Cardiac septum (tissue), 1 donor: ENCODE measurements around the gene LVRN. TPM values are rescaled to one million over a fixed set of nuclear protein-coding genes. Genes with fewer than 3 reads are reported as not detected.

Source experiments
- DNase-seq: peaks from one replicate; pipeline ENCODE4 v3.0.0-alpha.2; 2020; ENCODE audit warnings: low spot score
- intact Hi-C: fragments of 100-400 bp; cut with DNase I; formaldehyde crosslinking; loops from one replicate; pipeline ENCODE4 v1.14.0; 2022
- total RNA-seq: library from RNA; stranded (reverse); fragmentation: NEBNext Ultra II Directional; extraction: Animal tissue kit (Norgen Biotek cat#: 25700); gene quantifications from one replicate; pipeline ENCODE4 v1.2.1, GENCODE V29; 2021
- donor health status: DM: no; HTN: no; CAD: no.

The LVRN gene
- total RNA-seq, 1 donor from 2014 or later = 0.27 TPM

- intact Hi-C loops = no loop called here
- no peak for DNase-seq
Measured at GRCh38 chr5:116011046-116011445, 48.8 kb downstream of the LVRN start.

GRCh38 chr5:116013207-116013785, 51.0 kb downstream of the LVRN start:
- no peak for DNase-seq
- intact Hi-C loops = no loop called here

GRCh38 chr5:116013936-116014335, 51.7 kb downstream of the LVRN start:
- intact Hi-C loops = no loop called here
- no peak for DNase-seq

GRCh38 chr5:116023619-116024018, 61.3 kb downstream of the LVRN start:
- intact Hi-C loops = no loop called here
- DNase-seq = no peak

- intact Hi-C loops = no loop called here
- no peak for DNase-seq
Measured at GRCh38 chr5:116025866-116026265, 63.6 kb downstream of the LVRN start.

GRCh38 chr5:116032094-116032517, 69.8 kb downstream of the LVRN start, which contains the start of gene ARL14EPL:
Gene ARL14EPL (plus strand): TSS chr5:116032472. CDS start chr5:116051466, 18,994 bp downstream.
- intact Hi-C loops = no loop called here
- no peak for DNase-seq

GRCh38 chr5:116032991-116033390, 70.7 kb downstream of the LVRN start:
- intact Hi-C loops = no loop called here

GRCh38 chr5:116035123-116035522, 72.8 kb downstream of the LVRN start:
- no peak for DNase-seq
- intact Hi-C loops = no loop called here

More at GRCh38 chr5:116032991-116033390, 70.7 kb downstream of the LVRN start:
- DNase-seq = no peak

- intact Hi-C loops = no loop called here
- no peak for DNase-seq
Measured at GRCh38 chr5:116037236-116037822, 75.1 kb downstream of the LVRN start.

- no peak for DNase-seq
- intact Hi-C loops = no loop called here
Measured at GRCh38 chr5:116038817-116039216, 76.5 kb downstream of the LVRN start.

GRCh38 chr5:116042375-116042774, 80.1 kb downstream of the LVRN start:
- no peak for DNase-seq
- intact Hi-C loops = no loop called here

- DNase-seq = no peak
- intact Hi-C loops = no loop called here
Measured at GRCh38 chr5:116044073-116044472, 81.8 kb downstream of the LVRN start.

GRCh38 chr5:116045821-116046220, 83.5 kb downstream of the LVRN start:
- intact Hi-C loops = no loop called here
- no peak for DNase-seq

- intact Hi-C loops = no loop called here
- DNase-seq = no peak
Measured at GRCh38 chr5:116046261-116046660, 84.0 kb downstream of the LVRN start.

- intact Hi-C loops = no loop called here
- DNase-seq = no peak
Measured at GRCh38 chr5:116046823-116047222, 84.5 kb downstream of the LVRN start.

- intact Hi-C loops = no loop called here
- DNase-seq = no peak
Measured at GRCh38 chr5:116058346-116058936, 96.2 kb downstream of the LVRN start.

- intact Hi-C loops = no loop called here
- DNase-seq = no peak
Measured at GRCh38 chr5:116062352-116062751, 100.1 kb downstream of the LVRN start.

GRCh38 chr5:116063950-116064349, 101.7 kb downstream of the LVRN start:
- no peak for DNase-seq
- intact Hi-C loops = no loop called here

GRCh38 chr5:116068028-116068632, 105.9 kb downstream of the LVRN start:
- intact Hi-C loops = loop anchor here (2.0 kb wide), 1 partner anchor 433 kb away; no protein-coding TSS in a partner anchor
- DNase-seq = no peak

GRCh38 chr5:116071211-116071610, 108.9 kb downstream of the LVRN start:
- DNase-seq = no peak
- intact Hi-C loops = no loop called here
